NCI-H128 (cell line): Measurements from ENCODE around the gene MTHFSD.

Experiments used
- DNase-seq: peaks from one replicate; lab custom pipeline; 2025; ENCODE audit not compliant: unreplicated experiment; lab: John Stamatoyannopoulos, UW

MTHFSD gene

GRCh38 chr16:86571530-86571915 lies 16.5 kb upstream of the MTHFSD start:
- no peak for DNase-seq

DNA sequence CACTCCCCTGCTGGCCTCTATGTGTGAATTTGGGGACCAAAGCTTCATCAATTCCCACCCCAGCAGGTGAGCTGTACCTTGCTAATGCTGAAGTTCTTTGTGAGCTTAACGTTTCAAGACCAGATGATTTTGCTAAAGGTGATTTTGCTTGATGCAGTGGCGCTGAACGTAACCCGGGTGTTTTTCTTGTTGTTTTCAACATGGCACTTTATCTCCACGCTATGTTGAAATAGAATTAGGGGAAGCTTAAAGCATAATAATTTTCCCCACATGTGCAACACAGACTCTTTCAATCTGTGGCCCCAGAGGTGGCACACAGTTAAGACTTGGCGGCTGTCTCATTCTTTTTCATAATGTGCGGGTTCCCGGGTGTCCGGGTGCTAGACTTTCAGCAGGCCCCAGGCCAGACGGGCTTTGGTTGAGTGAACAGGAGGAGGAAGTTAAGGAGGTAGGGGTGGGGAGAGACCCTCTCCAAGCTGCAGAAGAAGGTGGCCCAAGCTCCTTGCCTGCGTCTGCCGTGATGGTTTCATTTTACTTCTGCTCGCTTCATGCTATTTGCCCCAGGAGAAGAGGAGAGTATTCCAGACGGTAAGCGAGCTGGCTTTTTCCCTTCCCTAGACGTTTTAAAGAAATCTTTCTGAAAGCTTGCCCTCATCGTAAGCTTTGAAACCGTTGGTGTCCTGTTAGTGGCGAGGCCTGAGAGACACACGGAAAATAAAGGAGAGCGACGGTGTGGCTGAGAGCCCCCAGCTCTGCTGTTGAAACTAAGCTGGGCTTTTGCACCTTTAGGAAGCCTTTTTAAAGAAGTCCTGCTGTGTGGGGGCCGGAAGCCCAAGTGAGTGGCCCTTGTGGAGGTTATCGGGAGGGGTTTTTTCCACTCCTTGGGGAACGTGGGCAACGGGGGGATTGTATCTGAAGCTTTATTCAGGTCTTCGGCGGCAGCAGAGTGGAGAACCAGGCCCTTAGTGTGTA lies 15.8 kb upstream of the MTHFSD start:
- no peak for DNase-seq

DNA sequence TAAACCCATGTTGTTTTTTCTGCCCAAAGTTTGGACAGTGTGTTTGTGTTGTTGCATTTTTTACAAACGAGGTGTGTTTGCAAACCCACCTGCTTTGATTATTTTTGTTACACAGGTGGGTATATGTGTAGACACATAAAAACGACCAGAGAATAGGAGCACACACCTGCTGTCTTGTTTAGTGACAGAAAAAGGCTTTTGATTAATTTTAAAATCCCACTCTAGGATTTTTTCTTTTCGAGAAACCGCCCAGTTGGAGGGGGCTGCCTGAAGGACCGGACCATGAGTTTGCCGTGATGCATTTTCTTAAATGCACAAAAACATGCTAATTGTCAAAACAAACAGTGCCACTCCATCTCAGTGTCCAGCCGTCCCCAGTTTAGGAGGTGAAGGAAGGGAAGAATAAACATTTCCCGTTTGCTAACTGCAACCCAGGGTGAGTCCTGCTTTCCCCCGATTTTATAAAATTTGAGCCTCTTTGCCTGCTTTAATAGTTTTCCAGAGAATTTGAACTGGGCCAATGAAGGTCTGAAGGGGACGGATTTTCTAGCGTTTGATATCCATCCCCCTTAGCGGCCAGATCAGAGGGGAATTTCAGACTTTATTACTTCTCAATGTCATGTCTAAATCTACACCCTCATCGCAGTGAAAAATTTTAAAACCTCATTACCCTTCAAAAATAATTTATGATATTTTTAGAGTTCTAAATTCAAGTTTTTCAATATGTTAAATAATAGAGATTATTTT lies 14.8 kb upstream of the MTHFSD start:
- no peak for DNase-seq

GRCh38 chr16:86568677-86569623 lies 13.9 kb upstream of the MTHFSD start:
- DNase-seq: no peak

DNA sequence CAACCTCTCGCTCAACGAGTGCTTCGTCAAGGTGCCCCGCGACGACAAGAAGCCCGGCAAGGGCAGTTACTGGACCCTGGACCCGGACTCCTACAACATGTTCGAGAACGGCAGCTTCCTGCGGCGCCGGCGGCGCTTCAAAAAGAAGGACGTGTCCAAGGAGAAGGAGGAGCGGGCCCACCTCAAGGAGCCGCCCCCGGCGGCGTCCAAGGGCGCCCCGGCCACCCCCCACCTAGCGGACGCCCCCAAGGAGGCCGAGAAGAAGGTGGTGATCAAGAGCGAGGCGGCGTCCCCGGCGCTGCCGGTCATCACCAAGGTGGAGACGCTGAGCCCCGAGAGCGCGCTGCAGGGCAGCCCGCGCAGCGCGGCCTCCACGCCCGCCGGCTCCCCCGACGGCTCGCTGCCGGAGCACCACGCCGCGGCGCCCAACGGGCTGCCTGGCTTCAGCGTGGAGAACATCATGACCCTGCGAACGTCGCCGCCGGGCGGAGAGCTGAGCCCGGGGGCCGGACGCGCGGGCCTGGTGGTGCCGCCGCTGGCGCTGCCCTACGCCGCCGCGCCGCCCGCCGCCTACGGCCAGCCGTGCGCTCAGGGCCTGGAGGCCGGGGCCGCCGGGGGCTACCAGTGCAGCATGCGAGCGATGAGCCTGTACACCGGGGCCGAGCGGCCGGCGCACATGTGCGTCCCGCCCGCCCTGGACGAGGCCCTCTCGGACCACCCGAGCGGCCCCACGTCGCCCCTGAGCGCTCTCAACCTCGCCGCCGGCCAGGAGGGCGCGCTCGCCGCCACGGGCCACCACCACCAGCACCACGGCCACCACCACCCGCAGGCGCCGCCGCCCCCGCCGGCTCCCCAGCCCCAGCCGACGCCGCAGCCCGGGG lies 12.9 kb upstream of the MTHFSD start:
- no peak for DNase-seq

- DNase-seq: no peak
Observed at GRCh38 chr16:86566966-86567700, 12.1 kb upstream of the MTHFSD start.

DNA sequence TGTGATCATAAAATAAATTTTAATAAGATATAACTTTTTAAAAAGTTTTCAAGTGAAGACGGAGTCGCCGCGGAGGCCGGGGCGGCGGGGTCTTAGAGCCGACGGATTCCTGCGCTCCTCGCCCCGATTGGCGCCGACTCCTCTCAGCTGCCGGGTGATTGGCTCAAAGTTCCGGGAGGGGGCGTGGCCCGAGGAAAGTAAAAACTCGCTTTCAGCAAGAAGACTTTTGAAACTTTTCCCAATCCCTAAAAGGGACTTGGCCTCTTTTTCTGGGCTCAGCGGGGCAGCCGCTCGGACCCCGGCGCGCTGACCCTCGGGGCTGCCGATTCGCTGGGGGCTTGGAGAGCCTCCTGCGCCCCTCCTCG lies 11.5 kb upstream of the MTHFSD start, which contains the start of gene FOXC2:
TSS of gene FOXC2 (plus strand) at position 229 of the 365 bp plus-strand sequence. CDS start 507 bp downstream, outside the sequence.
- DNase-seq: no peak

- no peak for DNase-seq
Observed at GRCh38 chr16:86565644-86566511, 10.8 kb upstream of the MTHFSD start.

DNA sequence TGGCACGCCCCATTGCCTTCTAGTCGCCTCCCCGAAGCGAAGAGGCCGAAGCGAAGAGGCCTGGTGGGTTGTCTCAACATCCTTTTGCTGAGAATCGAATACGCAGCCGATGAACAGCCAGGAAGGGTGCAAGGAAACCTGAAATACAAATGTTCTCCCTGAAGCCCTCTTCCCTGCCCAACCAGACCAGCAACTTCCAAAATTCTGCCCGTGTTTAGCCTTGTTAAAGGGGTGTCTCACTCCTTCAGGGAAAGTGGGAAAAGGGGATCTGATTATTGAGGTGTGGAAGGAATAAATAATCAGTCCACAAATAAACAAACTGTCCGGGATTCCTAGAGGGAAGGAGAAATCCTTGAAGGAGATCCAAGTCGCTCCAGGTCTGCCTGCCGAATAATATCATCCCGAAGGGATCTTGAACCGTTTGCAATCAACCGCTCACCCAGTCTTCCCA lies 10.2 kb upstream of the MTHFSD start:
- DNase-seq: no peak

DNA sequence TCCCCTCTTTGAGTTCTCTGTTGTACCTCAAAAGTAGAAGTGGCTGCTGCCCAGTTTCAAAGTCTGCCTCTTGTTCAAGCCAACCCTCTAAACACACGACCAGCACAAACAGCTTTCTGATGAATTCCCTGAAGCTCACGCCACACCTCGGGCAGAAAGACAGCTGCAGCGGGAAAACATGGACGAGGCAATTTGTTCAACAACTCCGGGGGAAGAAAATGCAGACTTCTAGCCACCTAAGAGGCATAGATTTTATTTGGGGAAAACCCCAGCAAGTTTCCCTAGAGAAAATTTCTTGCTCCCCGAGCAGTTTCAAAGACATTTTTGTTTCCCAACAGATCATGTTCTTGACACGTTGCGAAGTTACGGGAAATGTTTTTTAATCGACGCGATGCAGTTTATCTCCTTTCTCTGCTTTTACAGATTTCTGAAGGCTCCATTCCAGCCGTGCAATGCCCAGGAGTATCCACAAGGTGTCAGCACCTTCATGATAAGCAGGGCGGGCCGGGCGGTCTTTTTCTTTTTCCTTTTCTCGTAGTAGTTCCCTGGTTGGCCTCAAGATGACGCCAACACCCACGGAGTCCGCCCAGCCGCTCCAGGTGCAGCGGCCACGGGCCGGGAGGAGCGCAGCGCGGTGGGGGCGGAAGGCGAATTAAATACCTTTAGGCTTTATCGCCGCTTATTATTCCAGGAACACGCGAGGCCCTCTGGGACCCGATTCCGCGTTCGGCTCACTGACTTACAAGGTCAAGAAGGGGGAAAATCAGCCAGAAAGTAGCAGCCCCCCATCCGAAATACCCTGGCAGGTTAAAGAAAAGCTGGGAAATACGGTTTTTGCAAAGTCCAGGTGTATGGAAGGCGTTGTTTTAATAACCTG lies 8.7 kb upstream of the MTHFSD start:
- peak; percentile 42 for DNase-seq

DNA sequence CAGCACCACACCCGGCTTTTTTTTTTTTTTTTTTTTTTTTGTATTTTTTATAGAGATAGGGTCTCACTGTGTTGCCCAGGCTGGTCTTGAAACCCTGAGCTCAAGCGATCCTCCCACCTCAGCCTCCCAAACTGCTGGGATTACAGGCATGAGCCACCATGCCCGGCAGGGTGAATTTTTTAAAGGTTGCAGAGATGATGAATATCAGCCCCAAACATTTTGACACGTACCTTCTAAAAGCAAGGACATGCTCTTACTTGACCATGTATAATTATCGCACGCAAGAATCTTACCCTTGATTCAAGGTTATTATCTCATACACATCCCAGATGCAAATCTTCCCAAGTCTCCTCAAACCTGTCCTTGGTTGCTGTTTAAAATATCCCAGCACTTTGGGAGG lies 7.3 kb upstream of the MTHFSD start:
- DNase-seq: no peak

- DNase-seq: no peak
Observed at GRCh38 chr16:86559802-86560305, 4.8 kb upstream of the MTHFSD start.

DNA sequence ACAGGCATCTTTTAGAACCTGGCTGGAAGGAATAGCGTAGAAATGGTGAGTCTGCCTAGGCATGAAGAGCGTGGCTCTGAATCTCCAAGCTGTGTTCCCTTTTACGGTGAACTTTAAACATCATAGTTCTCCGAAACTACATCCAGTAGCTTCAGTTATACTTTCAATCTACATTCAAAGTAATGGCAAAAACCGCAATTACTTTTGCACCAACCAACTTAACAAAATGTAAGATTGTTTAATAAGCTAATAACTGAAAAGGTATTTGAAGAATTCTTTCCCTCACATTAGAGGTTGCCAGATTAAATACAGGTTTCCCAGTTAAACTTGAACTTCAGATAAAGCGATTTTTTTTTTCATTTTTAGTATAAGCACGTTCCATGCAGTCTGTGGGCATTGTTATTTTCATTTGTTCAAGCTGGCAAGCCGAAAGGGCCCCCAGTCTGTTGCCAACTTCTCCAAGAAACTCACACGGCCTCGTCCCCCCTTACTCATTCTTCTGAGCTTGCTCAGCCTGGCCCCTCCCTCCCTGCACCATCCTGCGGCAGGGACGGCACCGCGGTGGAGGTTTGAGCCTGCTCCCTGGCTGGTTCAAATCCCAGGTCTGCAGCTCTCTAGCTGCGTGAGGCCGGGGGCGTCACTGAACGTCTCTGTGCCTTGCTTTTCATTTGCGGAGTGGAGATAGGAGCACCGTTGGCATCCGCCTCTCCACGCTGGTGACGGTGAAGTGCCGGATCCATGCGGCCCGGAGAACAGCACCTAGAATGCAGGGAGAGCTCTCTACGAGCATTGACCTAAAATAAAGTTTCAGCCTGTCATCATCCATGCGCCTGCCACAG lies 3.5 kb upstream of the MTHFSD start:
- no peak for DNase-seq

DNA sequence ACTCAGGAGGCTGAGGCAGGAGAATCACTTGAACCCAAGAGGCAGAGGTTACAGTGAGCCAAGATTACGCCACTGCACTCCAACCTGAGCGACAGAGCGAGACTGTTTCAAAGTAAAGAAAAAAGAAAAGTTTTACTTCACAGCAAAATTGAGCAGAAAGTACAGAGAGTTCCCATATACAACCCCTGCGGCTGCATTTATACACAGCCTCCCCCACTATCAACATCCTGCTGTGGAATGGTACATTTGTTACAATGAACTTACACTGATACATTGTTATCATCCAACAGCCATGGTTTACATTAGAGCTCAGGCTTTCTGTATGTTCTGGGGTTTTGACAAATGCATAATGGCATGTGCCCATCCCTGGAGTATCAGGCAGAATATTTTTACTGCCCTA lies 2.6 kb upstream of the MTHFSD start:
- no peak for DNase-seq

GRCh38 chr16:86556576-86556975 lies 1.5 kb upstream of the MTHFSD start:
- DNase-seq: no peak

GRCh38 chr16:86555704-86556075 lies 655 bp upstream of the MTHFSD start:
- no peak for DNase-seq
